ENCODE measurements around the gene THPO. TPM values are rescaled to one million over a fixed set of nuclear protein-coding genes. Genes with fewer than 3 reads are reported as not detected.

Gene THPO
- total RNA-seq, 2 donors from 2014 or later = 1.4 to 1.7 TPM

- peaks cover 13% of the 10 kb centered on the region for H3K4me1 Mint-ChIP-seq
Observed at GRCh38 chr3:184383033-184383740, 5.2 kb upstream of the THPO start.

GRCh38 chr3:184382326-184383032 is 4.5 kb upstream of the THPO start:
- Mint-ChIP-seq H3K4me3 (no peak overlapping the region), H3K27ac (no peak overlapping the region), H3K4me1 (peaks cover 20% of the 10 kb centered on the region), H3K27me3 (ENCODE audit: insufficient read depth) (peaks cover 54% of the 10 kb centered on the region), H3K36me3 (ENCODE audit: low read depth) (no peaks in the 10 kb centered on the region), H3K9me3 (no peaks in the 10 kb centered on the region)
- no peak for DNase-seq
- no peaks in the 10 kb centered on the region for H3K9me3 ChIP-seq (ENCODE audit: control insufficient read depth, low read length)
- no peak overlapping the region for H3K27ac ChIP-seq (ENCODE audit: low read depth, low read length)
- H3K9ac ChIP-seq (ENCODE audit: extremely low read depth, low read length, poor library complexity, severe bottlenecking) = no peak overlapping the region
- WGBS, 2 experiments (ENCODE audit: insufficient coverage in 1 of 2, insufficient read length in 1 of 2) = 90 to 98% methylated on average over 8 to 16 of the region's 16 CpGs
- H3K4me3 ChIP-seq (ENCODE audit: low read length) = no peak overlapping the region
- H3K27me3 ChIP-seq (ENCODE audit: control insufficient read depth, insufficient read depth, low read length, poor library complexity, severe bottlenecking) = peaks cover 46% of the 10 kb centered on the region
- no peak for TF ChIP-seq CTCF (conservative IDR thresholded peaks at IDR 0.05)
- H3K36me3 ChIP-seq (ENCODE audit: control insufficient read depth, insufficient read depth, low read length) = no peaks in the 10 kb centered on the region
- peaks cover 3% of the 10 kb centered on the region for H3K4me1 ChIP-seq (ENCODE audit: control insufficient read depth, insufficient read depth, low read length)

More at GRCh38 chr3:184383033-184383740, 5.2 kb upstream of the THPO start:
- no peak for DNase-seq
- peaks cover 44% of the 10 kb centered on the region for H3K27me3 ChIP-seq (ENCODE audit: control insufficient read depth, insufficient read depth, low read length, poor library complexity, severe bottlenecking)
- WGBS, 2 experiments (ENCODE audit: insufficient coverage in 1 of 2, insufficient read length in 1 of 2) = 91 to 98% methylated on average over 9 to 15 of the region's 15 CpGs
- no peak overlapping the region for H3K9ac ChIP-seq (ENCODE audit: extremely low read depth, low read length, poor library complexity, severe bottlenecking)
- Mint-ChIP-seq H3K36me3 (ENCODE audit: low read depth) (no peaks in the 10 kb centered on the region), H3K4me3 (no peak overlapping the region), H3K27me3 (ENCODE audit: insufficient read depth) (peaks cover 47% of the 10 kb centered on the region), H3K27ac (no peak overlapping the region), H3K9me3 (no peaks in the 10 kb centered on the region)
- H3K36me3 ChIP-seq (ENCODE audit: control insufficient read depth, insufficient read depth, low read length) = no peaks in the 10 kb centered on the region
- H3K4me1 ChIP-seq (ENCODE audit: control insufficient read depth, insufficient read depth, low read length) = no peaks in the 10 kb centered on the region
- TF ChIP-seq CTCF (conservative IDR thresholded peaks at IDR 0.05) = no peak
- H3K27ac ChIP-seq (ENCODE audit: low read depth, low read length) = no peak overlapping the region
- no peak overlapping the region for H3K4me3 ChIP-seq (ENCODE audit: low read length)
- no peaks in the 10 kb centered on the region for H3K9me3 ChIP-seq (ENCODE audit: control insufficient read depth, low read length)

- peak overlapping the region; percentile 64 for H3K4me3 ChIP-seq (ENCODE audit: low read length)
- H3K27me3 ChIP-seq (ENCODE audit: control insufficient read depth, insufficient read depth, low read length, poor library complexity, severe bottlenecking) = peaks cover 46% of the 10 kb centered on the region
- H3K36me3 ChIP-seq (ENCODE audit: control insufficient read depth, insufficient read depth, low read length) = no peaks in the 10 kb centered on the region
Observed at GRCh38 chr3:184381261-184382224, 3.5 kb upstream of the THPO start.

More at GRCh38 chr3:184381261-184382224, 3.5 kb upstream of the THPO start:
- Histone ChIP-seq H3K4me1 (ENCODE audit: control insufficient read depth, insufficient read depth, low read length) (peaks cover 6% of the 10 kb centered on the region), H3K27ac (ENCODE audit: low read depth, low read length) (no peak overlapping the region), H3K9ac (ENCODE audit: extremely low read depth, low read length, poor library complexity, severe bottlenecking) (no peak overlapping the region), H3K9me3 (ENCODE audit: control insufficient read depth, low read length) (no peaks in the 10 kb centered on the region)
- Mint-ChIP-seq H3K36me3 (ENCODE audit: low read depth) (no peaks in the 10 kb centered on the region), H3K9me3 (no peaks in the 10 kb centered on the region), H3K4me1 (peaks cover 28% of the 10 kb centered on the region), H3K27ac (no peak overlapping the region), H3K27me3 (ENCODE audit: insufficient read depth) (peaks cover 56% of the 10 kb centered on the region), H3K4me3 (peak overlapping the region; percentile 52)
- peak; percentile 83 for DNase-seq
- 11 to 22% methylated on average over 15 to 55 of the region's 55 CpGs for WGBS, 2 experiments (ENCODE audit: insufficient coverage in 1 of 2, insufficient read length in 1 of 2)
- no peak for TF ChIP-seq CTCF (conservative IDR thresholded peaks at IDR 0.05)
